ENCODE data around the gene GSK3A.

DNA sequence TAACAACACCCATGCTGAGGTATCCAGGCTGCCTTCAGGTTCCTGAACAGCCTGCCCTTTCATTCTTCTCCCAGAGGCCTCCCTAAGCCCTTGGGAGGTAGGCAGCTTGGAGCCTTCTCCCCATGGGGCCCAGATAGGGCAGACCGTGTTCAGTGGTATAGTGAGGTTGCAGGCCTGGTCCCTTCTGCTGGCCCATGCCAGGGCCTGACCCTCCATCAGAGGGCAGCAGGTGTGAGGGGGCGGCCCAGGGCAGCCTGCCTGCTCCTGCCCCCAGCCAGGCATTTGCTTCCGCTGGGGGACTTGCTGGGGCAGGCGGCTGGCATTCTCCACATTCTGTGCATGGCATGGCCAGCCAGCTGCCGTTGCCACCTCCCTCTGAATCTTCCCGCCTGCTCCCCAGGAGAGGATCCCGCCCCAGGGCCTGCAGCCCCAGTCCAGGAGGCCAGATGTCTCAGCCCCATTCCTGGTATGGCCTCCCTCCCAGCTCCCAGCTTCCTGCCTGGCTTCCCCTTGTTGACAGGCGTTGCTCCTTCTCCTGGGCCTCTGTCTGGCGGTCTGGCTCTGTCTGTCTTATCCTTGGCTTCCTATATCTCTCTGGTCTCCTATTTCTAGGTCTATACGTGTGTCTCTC lies 35.5 kb upstream of the GSK3A start:
- TF ChIP-seq, protein P1, sequence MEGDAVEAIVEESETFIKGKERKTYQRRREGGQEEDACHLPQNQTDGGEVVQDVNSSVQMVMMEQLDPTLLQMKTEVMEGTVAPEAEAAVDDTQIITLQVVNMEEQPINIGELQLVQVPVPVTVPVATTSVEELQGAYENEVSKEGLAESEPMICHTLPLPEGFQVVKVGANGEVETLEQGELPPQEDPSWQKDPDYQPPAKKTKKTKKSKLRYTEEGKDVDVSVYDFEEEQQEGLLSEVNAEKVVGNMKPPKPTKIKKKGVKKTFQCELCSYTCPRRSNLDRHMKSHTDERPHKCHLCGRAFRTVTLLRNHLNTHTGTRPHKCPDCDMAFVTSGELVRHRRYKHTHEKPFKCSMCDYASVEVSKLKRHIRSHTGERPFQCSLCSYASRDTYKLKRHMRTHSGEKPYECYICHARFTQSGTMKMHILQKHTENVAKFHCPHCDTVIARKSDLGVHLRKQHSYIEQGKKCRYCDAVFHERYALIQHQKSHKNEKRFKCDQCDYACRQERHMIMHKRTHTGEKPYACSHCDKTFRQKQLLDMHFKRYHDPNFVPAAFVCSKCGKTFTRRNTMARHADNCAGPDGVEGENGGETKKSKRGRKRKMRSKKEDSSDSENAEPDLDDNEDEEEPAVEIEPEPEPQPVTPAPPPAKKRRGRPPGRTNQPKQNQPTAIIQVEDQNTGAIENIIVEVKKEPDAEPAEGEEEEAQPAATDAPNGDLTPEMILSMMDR (IDR thresholded peaks at IDR 0.05 in 8 of 11, conservative IDR thresholded peaks at IDR 0.05 in 3 of 11): no peak
- TF ChIP-seq POLR2AphosphoS5 (IDR thresholded peaks at IDR 0.05): peak; percentile 29 to 58 (median 46)
